ENCODE measurements around the gene CNBD2.

The CNBD2 gene

DNA sequence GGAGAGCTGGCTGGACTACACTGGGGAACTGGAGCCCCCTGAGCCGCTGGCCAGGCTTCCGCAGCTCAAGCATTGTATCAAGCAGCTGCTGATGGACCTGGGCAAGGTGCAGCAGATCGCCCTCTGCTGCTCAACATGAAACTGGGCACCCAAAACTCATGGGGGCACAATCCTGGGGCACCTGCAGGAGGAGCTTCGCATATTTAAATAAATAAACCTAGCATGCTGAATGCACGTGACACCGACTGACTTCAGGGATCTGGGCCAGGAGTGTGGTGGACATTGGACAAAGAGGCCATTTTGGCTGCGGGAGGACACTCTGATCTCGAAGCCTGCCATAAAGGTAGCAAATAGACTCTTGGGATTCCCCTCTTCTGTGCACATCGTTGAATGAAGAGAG, 20.9 kb upstream of the CNBD2 start:
- peak; percentile 76 for ATAC-seq
- TF ChIP-seq, protein P1, sequence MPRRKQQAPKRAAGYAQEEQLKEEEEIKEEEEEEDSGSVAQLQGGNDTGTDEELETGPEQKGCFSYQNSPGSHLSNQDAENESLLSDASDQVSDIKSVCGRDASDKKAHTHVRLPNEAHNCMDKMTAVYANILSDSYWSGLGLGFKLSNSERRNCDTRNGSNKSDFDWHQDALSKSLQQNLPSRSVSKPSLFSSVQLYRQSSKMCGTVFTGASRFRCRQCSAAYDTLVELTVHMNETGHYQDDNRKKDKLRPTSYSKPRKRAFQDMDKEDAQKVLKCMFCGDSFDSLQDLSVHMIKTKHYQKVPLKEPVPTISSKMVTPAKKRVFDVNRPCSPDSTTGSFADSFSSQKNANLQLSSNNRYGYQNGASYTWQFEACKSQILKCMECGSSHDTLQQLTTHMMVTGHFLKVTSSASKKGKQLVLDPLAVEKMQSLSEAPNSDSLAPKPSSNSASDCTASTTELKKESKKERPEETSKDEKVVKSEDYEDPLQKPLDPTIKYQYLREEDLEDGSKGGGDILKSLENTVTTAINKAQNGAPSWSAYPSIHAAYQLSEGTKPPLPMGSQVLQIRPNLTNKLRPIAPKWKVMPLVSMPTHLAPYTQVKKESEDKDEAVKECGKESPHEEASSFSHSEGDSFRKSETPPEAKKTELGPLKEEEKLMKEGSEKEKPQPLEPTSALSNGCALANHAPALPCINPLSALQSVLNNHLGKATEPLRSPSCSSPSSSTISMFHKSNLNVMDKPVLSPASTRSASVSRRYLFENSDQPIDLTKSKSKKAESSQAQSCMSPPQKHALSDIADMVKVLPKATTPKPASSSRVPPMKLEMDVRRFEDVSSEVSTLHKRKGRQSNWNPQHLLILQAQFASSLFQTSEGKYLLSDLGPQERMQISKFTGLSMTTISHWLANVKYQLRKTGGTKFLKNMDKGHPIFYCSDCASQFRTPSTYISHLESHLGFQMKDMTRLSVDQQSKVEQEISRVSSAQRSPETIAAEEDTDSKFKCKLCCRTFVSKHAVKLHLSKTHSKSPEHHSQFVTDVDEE (CRISPR knock-in tag; IDR thresholded peaks at IDR 0.05): no peak
- TF ChIP-seq ESRRG (CRISPR knock-in tag; IDR thresholded peaks at IDR 0.05): no peak
- TF ChIP-seq ZNF70 (CRISPR knock-in tag; IDR thresholded peaks at IDR 0.05): no peak
- TF ChIP-seq BACH2 (CRISPR knock-in tag; IDR thresholded peaks at IDR 0.05; ENCODE audit: borderline replicate concordance): no peak
- TF ChIP-seq SNAI2 (CRISPR knock-in tag; IDR thresholded peaks at IDR 0.05): no peak
- no peak for TF ChIP-seq ZFP30 (CRISPR knock-in tag; IDR thresholded peaks at IDR 0.05)
- no peak for TF ChIP-seq RARB (CRISPR knock-in tag; IDR thresholded peaks at IDR 0.05)
- TF ChIP-seq GLIS3 (CRISPR knock-in tag; IDR thresholded peaks at IDR 0.05): no peak
- no peak for TF ChIP-seq CSDC2 (CRISPR knock-in tag; IDR thresholded peaks at IDR 0.05)
- TF ChIP-seq ZNF8 (CRISPR knock-in tag; IDR thresholded peaks at IDR 0.05): no peak
- TF ChIP-seq, protein P2, sequence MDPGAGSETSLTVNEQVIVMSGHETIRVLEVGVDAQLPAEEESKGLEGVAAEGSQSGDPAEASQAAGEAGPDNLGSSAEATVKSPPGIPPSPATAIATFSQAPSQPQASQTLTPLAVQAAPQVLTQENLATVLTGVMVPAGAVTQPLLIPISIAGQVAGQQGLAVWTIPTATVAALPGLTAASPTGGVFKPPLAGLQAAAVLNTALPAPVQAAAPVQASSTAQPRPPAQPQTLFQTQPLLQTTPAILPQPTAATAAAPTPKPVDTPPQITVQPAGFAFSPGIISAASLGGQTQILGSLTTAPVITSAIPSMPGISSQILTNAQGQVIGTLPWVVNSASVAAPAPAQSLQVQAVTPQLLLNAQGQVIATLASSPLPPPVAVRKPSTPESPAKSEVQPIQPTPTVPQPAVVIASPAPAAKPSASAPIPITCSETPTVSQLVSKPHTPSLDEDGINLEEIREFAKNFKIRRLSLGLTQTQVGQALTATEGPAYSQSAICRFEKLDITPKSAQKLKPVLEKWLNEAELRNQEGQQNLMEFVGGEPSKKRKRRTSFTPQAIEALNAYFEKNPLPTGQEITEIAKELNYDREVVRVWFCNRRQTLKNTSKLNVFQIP (CRISPR knock-in tag; IDR thresholded peaks at IDR 0.05; ENCODE audit: borderline replicate concordance, low read depth): no peak
- TF ChIP-seq, protein P3, sequence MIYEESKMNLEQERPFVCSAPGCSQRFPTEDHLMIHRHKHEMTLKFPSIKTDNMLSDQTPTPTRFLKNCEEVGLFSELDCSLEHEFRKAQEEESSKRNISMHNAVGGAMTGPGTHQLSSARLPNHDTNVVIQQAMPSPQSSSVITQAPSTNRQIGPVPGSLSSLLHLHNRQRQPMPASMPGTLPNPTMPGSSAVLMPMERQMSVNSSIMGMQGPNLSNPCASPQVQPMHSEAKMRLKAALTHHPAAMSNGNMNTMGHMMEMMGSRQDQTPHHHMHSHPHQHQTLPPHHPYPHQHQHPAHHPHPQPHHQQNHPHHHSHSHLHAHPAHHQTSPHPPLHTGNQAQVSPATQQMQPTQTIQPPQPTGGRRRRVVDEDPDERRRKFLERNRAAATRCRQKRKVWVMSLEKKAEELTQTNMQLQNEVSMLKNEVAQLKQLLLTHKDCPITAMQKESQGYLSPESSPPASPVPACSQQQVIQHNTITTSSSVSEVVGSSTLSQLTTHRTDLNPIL (CRISPR knock-in tag; IDR thresholded peaks at IDR 0.05; ENCODE audit: low read depth): no peak

DNA sequence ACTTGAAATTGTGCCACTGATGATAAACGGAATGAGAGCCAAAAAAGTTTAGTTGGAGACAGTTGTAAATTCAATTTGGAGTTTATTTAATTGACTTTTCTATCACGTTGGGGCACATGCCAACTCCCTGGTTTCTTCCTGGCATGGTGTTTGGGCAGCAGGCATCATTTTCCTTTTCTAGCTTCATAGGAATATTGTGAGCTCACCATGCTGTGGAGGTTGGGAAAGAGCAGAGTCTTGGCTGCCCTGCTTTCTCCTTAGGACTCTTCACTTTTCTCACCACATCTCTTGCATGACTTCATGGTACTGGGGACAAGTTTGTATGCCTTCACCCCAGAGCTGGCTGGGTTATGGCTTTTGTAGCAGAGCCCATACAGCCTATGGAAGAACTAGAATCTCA, 20.5 kb upstream of the CNBD2 start:
- ATAC-seq: no peak
- TF ChIP-seq ARNTL (CRISPR knock-in tag; IDR thresholded peaks at IDR 0.05; ENCODE audit: borderline replicate concordance, low read depth): no peak
- TF ChIP-seq, protein P1 (CRISPR knock-in tag; IDR thresholded peaks at IDR 0.05): no peak
- TF ChIP-seq BACH2 (CRISPR knock-in tag; IDR thresholded peaks at IDR 0.05; ENCODE audit: borderline replicate concordance): no peak
- TF ChIP-seq RARB (CRISPR knock-in tag; IDR thresholded peaks at IDR 0.05): no peak
- TF ChIP-seq, protein P3 (CRISPR knock-in tag; IDR thresholded peaks at IDR 0.05; ENCODE audit: low read depth): no peak
- TF ChIP-seq, protein P2 (CRISPR knock-in tag; IDR thresholded peaks at IDR 0.05; ENCODE audit: borderline replicate concordance, low read depth): no peak
- TF ChIP-seq, protein P4, sequence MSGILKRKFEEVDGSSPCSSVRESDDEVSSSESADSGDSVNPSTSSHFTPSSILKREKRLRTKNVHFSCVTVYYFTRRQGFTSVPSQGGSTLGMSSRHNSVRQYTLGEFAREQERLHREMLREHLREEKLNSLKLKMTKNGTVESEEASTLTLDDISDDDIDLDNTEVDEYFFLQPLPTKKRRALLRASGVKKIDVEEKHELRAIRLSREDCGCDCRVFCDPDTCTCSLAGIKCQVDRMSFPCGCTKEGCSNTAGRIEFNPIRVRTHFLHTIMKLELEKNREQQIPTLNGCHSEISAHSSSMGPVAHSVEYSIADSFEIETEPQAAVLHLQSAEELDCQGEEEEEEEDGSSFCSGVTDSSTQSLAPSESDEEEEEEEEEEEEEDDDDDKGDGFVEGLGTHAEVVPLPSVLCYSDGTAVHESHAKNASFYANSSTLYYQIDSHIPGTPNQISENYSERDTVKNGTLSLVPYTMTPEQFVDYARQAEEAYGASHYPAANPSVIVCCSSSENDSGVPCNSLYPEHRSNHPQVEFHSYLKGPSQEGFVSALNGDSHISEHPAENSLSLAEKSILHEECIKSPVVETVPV (CRISPR knock-in tag; IDR thresholded peaks at IDR 0.05): no peak
- TF ChIP-seq ZNF565 (CRISPR knock-in tag; conservative IDR thresholded peaks at IDR 0.05; ENCODE audit: low read depth): no peak
- TF ChIP-seq OSR1 (CRISPR knock-in tag; IDR thresholded peaks at IDR 0.05): no peak
- TF ChIP-seq ZNF8 (CRISPR knock-in tag; IDR thresholded peaks at IDR 0.05): no peak
- TF ChIP-seq SNAI2 (CRISPR knock-in tag; IDR thresholded peaks at IDR 0.05): no peak
- no peak for TF ChIP-seq PPARA (CRISPR knock-in tag; IDR thresholded peaks at IDR 0.05; ENCODE audit: borderline replicate concordance)
- TF ChIP-seq ZFP3 (CRISPR knock-in tag; IDR thresholded peaks at IDR 0.05): no peak

Data from SK-N-SH treated with all-trans-retinoic acid at 6 μM for 48 hours (cell line).